Activated naive CD8-positive, alpha-beta T cell treated with anti-CD3 and anti-CD28 coated beads, Interleukin-2, amount 10 ng/mL, durations not matched to agents 7 days and 5 days (primary cell): Measurements from ENCODE around the gene NRXN2. TPM values are rescaled to one million over a fixed set of nuclear protein-coding genes. Genes with fewer than 3 reads are reported as not detected.
A peak's percentile ranks its signal among the peaks of the same experiment; 100 is the strongest.

ENCODE experiments used
- ATAC-seq: fragments of 150-1000 bp; cut with Tn5 transposase; one replicate; pipeline ENCODE4 v1.10.0; 2021; ENCODE audit warnings: low read depth, moderate library complexity
- POLR2A ChIA-PET: fragments of 350-600 bp; sonication (Branson Sonifier 250); formaldehyde crosslinking; loops from one replicate; lab custom pipeline; 2021; ENCODE audit warnings: antibody characterized with exemption; lab: Charles Lee
- DNase-seq: peaks from one replicate; pipeline ENCODE4 v3.0.0; 2021
- H3K27ac Mint-ChIP-seq: one replicate; pipeline ENCODE4 v1.8.0; 2022; ENCODE audit warnings: mild to moderate bottlenecking, mixed read lengths
- H3K27me3 Mint-ChIP-seq: one replicate; pipeline ENCODE4 v1.8.0; 2022; ENCODE audit warnings: mild to moderate bottlenecking, moderate library complexity, mixed read lengths
- H3K36me3 Mint-ChIP-seq: one replicate; pipeline ENCODE4 v1.8.0; 2021; ENCODE audit warnings: mild to moderate bottlenecking, mixed read lengths
- H3K4me1 Mint-ChIP-seq: one replicate; pipeline ENCODE4 v1.8.0; 2021; ENCODE audit warnings: mixed read lengths
- H3K4me3 Mint-ChIP-seq: one replicate; pipeline ENCODE4 v1.8.0; 2022; ENCODE audit warnings: mild to moderate bottlenecking, moderate library complexity, mixed read lengths
- H3K9me3 Mint-ChIP-seq: one replicate; pipeline ENCODE4 v1.8.0; 2021; ENCODE audit warnings: mixed read lengths
- total RNA-seq, 2 experiments: library from RNA; stranded (reverse); gene quantifications; one replicate each; pipeline ENCODE4 v1.2.3, GENCODE V29; 2021

NRXN2 gene
- total RNA-seq, 2 experiments from 2014 or later: 0.36 TPM; not detected in 1

DNA sequence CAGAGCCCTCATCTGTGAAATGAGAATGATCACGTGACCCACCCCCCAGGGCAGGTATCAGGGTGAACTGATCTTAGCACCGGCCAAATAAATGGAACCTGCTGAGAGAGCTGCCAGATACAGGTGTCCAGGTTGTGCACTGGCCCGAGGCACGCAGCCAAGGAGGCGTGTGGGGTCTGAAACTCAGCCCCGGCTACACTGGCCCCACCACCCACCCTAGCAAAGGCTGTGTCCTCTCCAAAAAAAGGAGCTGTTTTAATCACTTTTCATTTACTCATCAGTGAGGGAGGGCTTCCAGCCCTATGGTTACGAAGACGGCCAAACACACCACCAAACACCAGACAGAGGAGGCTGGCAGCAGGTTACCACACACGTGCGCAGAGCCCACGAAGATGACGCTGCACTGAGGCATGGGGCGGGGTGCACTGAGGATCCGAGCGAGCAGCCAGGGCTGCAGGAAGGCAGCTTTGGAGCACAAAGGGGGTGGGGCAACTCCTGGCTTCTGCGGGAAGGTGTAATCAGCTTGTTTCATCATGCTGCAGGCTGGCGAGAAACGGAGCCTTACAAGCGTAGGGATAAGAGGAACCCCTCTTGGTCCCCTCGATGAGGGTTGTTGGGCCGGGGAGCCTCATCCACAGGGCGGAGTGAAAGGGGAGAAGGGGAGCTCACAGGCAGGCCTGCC, 151.4 kb downstream of the NRXN2 start:
- no peaks in the 10 kb centered on the region for H3K36me3 Mint-ChIP-seq
- no peak overlapping the region for H3K4me3 Mint-ChIP-seq
- POLR2A ChIA-PET: no interaction called here
- ATAC-seq: no peak
- DNase-seq: no peak
- H3K27me3 Mint-ChIP-seq: peaks cover 5% of the 10 kb centered on the region
- H3K9me3 Mint-ChIP-seq: no peaks in the 10 kb centered on the region
- no peak overlapping the region for H3K27ac Mint-ChIP-seq
- no peaks in the 10 kb centered on the region for H3K4me1 Mint-ChIP-seq

DNA sequence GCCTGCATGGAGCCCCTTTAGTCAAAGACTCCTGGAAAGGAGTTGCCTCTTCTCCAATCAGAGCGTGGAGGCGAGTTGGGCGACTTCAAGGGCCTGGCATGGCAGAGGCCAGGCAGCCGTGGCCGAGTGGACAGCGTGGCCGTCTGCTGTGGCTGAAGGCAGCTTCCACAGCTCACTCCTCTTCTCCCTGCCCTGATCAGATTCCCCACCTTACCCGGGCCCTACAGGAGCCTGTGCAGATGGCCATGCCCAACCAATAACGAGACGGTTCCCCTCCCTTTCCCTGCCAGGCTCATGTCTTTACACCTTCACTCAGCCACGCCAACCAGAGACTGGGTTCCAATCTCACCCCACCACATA, 152.0 kb downstream of the NRXN2 start:
- H3K27me3 Mint-ChIP-seq: peaks cover 5% of the 10 kb centered on the region
- H3K27ac Mint-ChIP-seq: no peak overlapping the region
- no peak for ATAC-seq
- H3K36me3 Mint-ChIP-seq: no peaks in the 10 kb centered on the region
- no peaks in the 10 kb centered on the region for H3K9me3 Mint-ChIP-seq
- DNase-seq: no peak
- POLR2A ChIA-PET: no interaction called here
- H3K4me3 Mint-ChIP-seq: no peak overlapping the region
- no peaks in the 10 kb centered on the region for H3K4me1 Mint-ChIP-seq

DNA sequence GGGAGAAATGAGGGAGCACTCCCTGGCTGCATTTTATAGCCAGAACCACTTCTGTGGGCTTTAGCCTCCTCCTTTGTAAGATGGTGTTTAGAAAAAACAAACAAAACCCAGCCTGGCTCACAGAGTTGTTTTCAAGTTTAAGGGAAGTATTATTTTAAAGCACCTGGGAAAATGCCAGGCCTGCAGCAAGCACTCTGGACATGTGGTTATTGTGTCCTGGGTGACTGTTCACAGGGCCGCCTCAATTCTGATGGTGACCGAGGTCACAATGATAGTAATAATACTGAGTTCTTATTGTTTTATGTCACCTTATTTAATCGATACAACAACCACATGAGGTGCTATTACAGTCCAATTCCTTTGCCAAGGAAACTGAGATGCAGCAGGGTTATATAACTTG, 152.7 kb downstream of the NRXN2 start:
- Mint-ChIP-seq H3K36me3 (no peaks in the 10 kb centered on the region), H3K9me3 (no peaks in the 10 kb centered on the region), H3K27me3 (peaks cover 5% of the 10 kb centered on the region), H3K27ac (no peak overlapping the region), H3K4me1 (no peaks in the 10 kb centered on the region), H3K4me3 (no peak overlapping the region)
- no peak for DNase-seq
- POLR2A ChIA-PET: no interaction called here
- no peak for ATAC-seq

DNA sequence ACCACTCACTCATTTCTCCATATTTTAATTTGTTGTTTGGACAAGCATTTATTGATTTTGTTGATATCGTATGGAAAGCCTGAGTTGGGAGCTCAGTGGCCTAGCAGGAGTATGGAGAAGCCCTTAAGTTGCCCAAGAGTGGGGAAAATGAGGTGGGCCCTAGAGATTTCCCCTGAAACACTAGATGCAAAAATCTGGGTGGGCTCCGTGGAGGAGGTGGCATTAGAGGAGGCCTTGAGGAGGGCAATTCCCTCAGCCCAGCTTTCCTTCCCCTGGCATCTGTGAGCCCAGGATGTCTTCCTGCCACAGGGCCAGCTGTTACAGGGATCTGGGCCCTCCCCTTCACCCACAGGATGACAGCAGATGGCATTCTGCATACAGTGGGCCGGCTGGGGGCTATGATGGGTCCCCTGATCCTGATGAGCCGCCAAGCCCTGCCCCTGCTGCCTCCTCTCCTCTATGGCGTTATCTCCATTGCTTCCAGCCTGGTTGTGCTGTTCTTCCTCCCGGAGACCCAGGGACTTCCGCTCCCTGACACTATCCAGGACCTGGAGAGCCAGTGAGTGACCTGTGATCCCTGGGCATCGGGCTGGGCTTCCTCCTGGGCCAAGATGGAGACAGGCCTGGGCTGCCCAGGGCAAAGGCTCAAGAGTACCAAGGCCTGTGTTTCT, 153.6 kb downstream of the NRXN2 start:
- peaks cover 5% of the 10 kb centered on the region for H3K27me3 Mint-ChIP-seq
- H3K9me3 Mint-ChIP-seq: no peaks in the 10 kb centered on the region
- H3K4me1 Mint-ChIP-seq: peaks cover 1% of the 10 kb centered on the region
- ATAC-seq (no peak), DNase-seq (no peak)
- H3K4me3 Mint-ChIP-seq: no peak overlapping the region
- POLR2A ChIA-PET: no interaction called here
- no peak overlapping the region for H3K27ac Mint-ChIP-seq
- no peaks in the 10 kb centered on the region for H3K36me3 Mint-ChIP-seq

DNA sequence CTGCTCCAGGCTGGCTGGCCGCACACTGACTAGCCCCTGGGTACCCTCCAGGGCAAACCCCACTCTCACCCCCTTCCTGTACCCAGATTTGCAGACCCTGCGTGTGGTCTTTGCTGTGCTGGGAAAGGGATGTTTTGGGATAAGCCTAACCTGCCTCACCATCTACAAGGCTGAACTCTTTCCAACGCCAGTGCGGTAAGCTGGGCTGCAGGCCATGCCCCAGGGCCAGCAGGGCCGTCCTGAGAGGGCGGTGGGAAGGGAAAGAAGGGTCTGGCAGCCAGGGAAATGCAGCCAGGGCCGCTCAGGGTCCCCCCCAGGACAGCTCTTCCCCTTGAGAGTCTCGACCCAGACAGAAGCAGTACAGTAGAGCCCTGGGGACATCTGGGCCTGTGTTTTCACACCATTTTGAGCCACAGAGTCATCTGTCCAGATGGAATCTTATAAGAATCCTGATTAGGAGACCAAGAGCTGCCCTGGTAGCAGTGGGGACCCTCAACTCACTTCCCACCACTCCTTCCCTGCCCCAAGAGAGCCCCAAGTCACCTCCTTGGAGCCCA, 154.3 kb downstream of the NRXN2 start:
- Mint-ChIP-seq H3K4me3 (no peak overlapping the region), H3K27me3 (no peaks in the 10 kb centered on the region), H3K36me3 (no peaks in the 10 kb centered on the region), H3K4me1 (peaks cover 1% of the 10 kb centered on the region), H3K9me3 (no peaks in the 10 kb centered on the region), H3K27ac (no peak overlapping the region)
- POLR2A ChIA-PET: no interaction called here
- DNase-seq (no peak), ATAC-seq (no peak)

DNA sequence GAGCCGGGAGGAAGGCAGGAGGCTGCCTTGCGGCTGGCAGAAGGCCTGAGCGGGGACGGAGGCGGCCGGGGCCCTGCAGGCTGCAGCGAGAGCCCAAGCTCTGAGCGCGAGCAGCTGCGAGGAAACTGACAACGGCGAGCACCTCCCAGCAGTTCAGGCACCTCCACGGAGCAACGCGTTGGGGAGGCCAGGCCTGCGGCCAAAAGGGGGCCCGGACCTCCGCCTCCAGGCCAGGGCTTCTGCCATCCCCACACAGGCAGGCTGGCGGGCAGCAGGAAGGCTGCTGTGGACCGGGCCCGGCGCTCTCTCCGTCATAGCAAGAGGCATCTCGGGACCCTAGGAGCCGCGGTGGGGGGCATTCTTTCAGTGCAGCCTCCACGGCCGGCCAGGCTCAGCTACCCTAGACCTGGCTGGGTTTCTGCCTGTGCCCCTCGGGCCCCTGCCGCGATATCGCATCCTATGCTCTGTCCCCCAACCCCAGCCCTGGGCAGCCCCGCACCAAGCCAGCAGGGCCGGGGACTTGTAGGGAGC, 154.9 kb downstream of the NRXN2 start:
- POLR2A ChIA-PET: no interaction called here
- Mint-ChIP-seq H3K36me3 (no peaks in the 10 kb centered on the region), H3K27me3 (no peaks in the 10 kb centered on the region), H3K4me3 (no peak overlapping the region), H3K27ac (no peak overlapping the region), H3K4me1 (peaks cover 1% of the 10 kb centered on the region), H3K9me3 (no peaks in the 10 kb centered on the region)
- ATAC-seq (no peak), DNase-seq (no peak)

DNA sequence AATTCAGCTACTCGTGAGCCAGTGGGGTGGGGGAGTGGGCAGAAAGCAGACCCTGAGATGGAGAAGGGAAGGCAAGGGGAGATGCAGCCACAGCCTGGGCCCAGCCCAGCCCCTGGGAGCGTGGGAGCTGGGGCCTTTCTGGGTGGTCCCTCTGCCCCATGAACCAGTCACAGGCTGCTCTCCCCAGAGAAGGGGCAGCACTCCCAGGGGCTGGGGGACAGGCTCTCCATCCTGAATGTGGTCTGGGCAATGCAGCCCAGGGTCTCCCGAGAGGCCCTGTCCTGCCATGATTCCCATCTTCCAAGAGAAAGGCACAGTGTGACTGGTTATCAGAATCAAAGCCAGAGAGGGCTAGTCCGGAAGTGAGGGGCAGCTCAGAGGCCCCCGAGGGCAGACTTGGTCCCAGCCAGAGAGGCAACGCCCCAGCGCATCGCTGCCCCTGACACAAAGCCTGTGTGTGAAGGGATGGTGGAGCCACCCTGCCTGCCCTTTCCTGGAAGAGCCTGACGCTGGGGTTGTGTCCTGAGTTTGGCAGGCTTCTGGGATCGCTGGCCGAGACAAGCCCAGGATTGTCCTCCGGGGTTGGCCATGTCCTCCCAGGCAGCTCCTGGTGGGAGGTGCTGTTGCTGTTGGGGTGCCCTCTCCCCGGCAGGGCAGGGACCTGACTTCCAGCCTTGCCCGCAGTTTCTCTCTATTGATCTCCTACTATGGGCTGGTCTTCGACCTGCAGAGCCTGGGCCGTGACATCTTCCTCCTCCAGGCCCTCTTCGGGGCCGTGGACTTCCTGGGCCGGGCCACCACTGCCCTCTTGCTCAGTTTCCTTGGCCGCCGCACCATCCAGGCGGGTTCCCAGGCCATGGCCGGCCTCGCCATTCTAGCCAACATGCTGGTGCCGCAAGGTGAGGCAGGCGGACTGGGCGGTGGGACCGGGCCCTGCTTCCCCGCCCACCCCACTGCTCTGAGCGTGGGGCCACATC, 155.8 kb downstream of the NRXN2 start:
- ATAC-seq (no peak), DNase-seq (no peak)
- POLR2A ChIA-PET: interaction anchor here (0.7 kb wide), 1 partner anchor 362 kb away, joined by 3 read pairs; no protein-coding TSS in a partner anchor
- Mint-ChIP-seq H3K4me1 (peaks cover 1% of the 10 kb centered on the region), H3K27ac (no peak overlapping the region), H3K36me3 (no peaks in the 10 kb centered on the region), H3K4me3 (no peak overlapping the region), H3K9me3 (no peaks in the 10 kb centered on the region), H3K27me3 (no peaks in the 10 kb centered on the region)

DNA sequence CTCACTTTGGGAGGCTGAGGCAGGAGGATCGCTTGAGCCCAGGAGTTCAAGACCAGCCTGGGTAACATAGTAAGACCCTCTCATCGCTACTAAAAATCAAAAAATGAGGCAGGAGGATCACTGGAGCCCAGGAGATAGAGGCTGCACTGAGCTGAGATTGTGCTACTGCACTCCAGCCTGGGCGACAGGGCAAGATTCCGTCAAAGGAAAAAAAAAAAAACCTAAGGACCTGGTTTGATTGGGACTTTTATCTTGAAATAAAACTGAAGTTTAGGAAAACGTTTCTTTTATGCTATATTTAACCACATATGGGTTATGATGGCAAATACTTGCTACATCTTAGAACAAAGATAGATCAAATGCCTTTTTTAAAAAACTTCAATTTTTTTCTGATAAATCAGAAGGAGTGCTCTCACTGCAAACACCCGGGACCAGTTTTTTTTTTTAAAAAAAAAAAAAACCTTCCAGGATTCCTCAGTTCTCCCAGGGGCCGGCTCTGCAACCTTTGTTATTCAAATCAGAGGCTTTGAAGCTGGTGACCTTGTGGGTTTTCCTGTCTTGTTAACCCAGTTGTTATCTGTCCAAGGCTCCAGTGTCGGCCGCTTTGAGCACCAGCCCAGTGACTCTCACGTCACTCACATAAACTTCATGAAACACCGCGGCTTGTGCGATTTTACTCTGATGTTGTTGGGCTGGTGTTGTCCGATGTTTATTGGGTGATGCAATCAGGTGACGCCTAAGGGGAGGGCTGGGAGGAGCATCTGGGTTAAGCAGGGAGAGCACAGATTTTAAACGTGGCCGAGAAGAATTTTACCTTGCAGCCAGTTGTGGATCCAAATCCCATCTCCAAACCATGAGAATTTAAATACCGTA, 156.7 kb downstream of the NRXN2 start:
- H3K27ac Mint-ChIP-seq: no peak overlapping the region
- H3K27me3 Mint-ChIP-seq: no peaks in the 10 kb centered on the region
- H3K4me1 Mint-ChIP-seq: peaks cover 1% of the 10 kb centered on the region
- no peaks in the 10 kb centered on the region for H3K9me3 Mint-ChIP-seq
- DNase-seq (no peak), ATAC-seq (peak; percentile 44)
- H3K4me3 Mint-ChIP-seq: no peak overlapping the region
- POLR2A ChIA-PET: interaction anchor here (0.7 kb wide), 1 partner anchor 361 kb away, joined by 3 read pairs; no protein-coding TSS in a partner anchor
- no peaks in the 10 kb centered on the region for H3K36me3 Mint-ChIP-seq

DNA sequence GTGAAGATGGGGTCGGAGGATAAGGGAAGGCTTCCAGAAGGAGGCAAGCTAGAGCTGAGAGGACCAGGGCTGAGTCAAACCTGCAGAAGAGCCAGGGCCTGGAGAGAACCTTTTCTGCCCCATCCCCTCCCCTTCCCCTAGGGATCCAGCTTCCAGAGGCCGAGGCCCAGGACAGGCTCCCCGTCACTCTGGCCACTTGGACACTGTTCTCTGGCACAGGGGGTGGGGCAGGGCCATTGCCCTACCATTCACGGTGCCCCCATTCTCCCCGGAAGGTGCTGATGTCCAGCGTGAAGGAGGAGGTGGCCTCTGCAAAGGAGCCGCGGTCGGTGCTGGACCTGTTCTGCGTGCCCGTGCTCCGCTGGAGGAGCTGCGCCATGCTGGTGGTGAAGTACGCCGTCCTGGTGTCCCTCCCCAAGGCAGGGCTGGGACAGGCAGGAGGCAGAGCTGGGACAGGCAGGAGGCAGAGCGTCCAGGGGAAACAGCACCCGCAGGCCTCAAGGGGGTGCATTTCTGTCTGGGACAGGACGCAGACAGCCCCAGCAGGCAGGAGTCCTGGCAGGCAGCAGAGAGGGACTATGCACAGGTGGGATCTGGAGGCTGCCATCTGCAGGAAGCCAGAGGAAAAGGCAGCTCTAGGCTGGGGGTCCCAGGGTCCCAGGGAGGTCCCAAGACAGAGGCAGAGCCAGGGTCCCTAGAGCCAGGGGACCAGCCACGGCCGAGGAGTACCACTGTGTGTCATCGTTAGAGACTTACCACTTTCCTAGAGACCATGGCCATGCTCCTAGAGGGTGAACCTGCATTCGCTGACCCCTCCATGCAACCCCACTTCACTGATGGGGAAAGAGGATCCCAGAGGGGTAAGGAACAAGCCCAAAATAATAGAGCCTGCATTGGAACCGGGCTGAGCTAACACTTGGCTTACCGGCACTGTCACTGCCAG, 157.8 kb downstream of the NRXN2 start:
- H3K4me3 Mint-ChIP-seq: no peak overlapping the region
- ATAC-seq (no peak), DNase-seq (no peak)
- no peaks in the 10 kb centered on the region for H3K9me3 Mint-ChIP-seq
- H3K36me3 Mint-ChIP-seq: no peaks in the 10 kb centered on the region
- peaks cover 1% of the 10 kb centered on the region for H3K4me1 Mint-ChIP-seq
- H3K27ac Mint-ChIP-seq: no peak overlapping the region
- POLR2A ChIA-PET: no interaction called here
- H3K27me3 Mint-ChIP-seq: no peaks in the 10 kb centered on the region

DNA sequence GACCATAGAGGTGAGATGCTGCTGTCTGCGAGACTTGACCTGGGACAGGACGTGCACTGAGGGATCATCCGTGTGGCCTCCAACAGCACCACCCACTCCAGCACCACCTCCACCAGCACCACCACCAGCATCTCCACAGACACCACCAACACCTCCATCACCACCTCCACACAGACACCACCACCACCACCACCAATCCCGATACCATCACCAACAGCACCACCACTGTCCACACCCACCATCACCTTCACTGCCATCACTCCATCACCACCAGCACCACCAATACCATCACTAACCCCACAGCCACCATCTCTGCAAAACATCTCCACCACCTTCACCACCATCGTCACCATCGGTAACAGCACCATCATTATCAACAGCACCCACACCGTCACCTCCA, 158.6 kb downstream of the NRXN2 start:
- H3K9me3 Mint-ChIP-seq: no peaks in the 10 kb centered on the region
- H3K4me1 Mint-ChIP-seq: peaks cover 1% of the 10 kb centered on the region
- no peaks in the 10 kb centered on the region for H3K27me3 Mint-ChIP-seq
- H3K4me3 Mint-ChIP-seq: no peak overlapping the region
- DNase-seq (peak; percentile 6), ATAC-seq (no peak)
- no peaks in the 10 kb centered on the region for H3K36me3 Mint-ChIP-seq
- POLR2A ChIA-PET: no interaction called here
- peak overlapping the region; percentile 6 for H3K27ac Mint-ChIP-seq

DNA sequence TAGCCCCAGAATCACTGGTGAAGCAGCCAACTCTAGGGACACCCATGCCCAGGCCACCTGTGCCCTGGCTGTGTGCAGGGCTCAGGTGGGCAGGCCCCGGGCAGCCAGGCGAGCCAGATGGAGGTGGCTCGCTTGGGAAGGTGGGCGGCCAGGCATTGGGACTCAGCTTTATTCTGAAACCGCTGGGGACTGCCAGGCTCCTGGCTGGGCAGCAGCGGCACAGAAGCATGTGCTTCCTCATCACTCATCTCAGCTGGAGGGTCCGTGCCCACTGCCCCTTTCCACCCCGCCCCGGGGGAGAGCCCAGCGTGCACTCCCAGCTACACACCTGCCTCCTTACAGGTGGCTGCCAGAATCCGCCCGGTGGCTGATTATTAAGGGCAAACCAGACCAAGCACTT, 159.0 kb downstream of the NRXN2 start:
- H3K9me3 Mint-ChIP-seq: no peaks in the 10 kb centered on the region
- H3K36me3 Mint-ChIP-seq: no peaks in the 10 kb centered on the region
- no peaks in the 10 kb centered on the region for H3K27me3 Mint-ChIP-seq
- no peak for ATAC-seq
- peak; percentile 17 for DNase-seq
- no peak overlapping the region for H3K27ac Mint-ChIP-seq
- peaks cover 1% of the 10 kb centered on the region for H3K4me1 Mint-ChIP-seq
- POLR2A ChIA-PET: no interaction called here
- no peak overlapping the region for H3K4me3 Mint-ChIP-seq
